HL-60 (cell line): ENCODE measurements around the gene CORO1C.
A peak's percentile ranks its signal among the peaks of the same experiment; 100 is the strongest.

ENCODE experiments used
- DNase-seq, 2 experiments: peaks; one replicate each; pipeline ENCODE4 v3.0.0-alpha.2; 2010 to 2020; ENCODE audit warnings: low read depth in 1 of 2, low spot score in 1 of 2
- H3K27ac ChIP-seq: fragments of 250-450 bp; sonication (Bioruptor Pico); replicated peaks from 2 replicates; pipeline ENCODE4 v1.5.1; 2020; ENCODE audit warnings: mild to moderate bottlenecking, moderate library complexity
- H3K27me3 ChIP-seq: fragments of 250-450 bp; sonication (Bioruptor Pico); 2 replicates; pipeline ENCODE4 v1.5.1; 2021; ENCODE audit warnings: mild to moderate bottlenecking, moderate library complexity; ENCODE audit not compliant: insufficient read depth, poor library complexity, severe bottlenecking
- H3K4me3 ChIP-seq: replicated peaks from 2 replicates; pipeline ENCODE4 v1.5.1; 2011; ENCODE audit warnings: mild to moderate bottlenecking, control low read depth, low read length; ENCODE audit not compliant: insufficient read depth
- GABPA ChIP-seq: IDR thresholded peaks from 2 replicates; pipeline ENCODE4 v1.6.1; 2012; ENCODE audit warnings: low read depth
- POLR2AphosphoS5 ChIP-seq: IDR thresholded peaks from 2 replicates; pipeline ENCODE4 v1.6.1; 2012; ENCODE audit warnings: low read depth
- SPI1 ChIP-seq: IDR thresholded peaks from 2 replicates; pipeline ENCODE4 v1.6.1; 2012; ENCODE audit warnings: low read depth, mild to moderate bottlenecking, borderline replicate concordance
- TF ChIP-seq, protein P1 (sequence below): IDR thresholded peaks from one replicate; pipeline ENCODE4 v1.5.1; 2011; ENCODE audit warnings: low read length, control low read depth, inconsistent platforms; ENCODE audit not compliant: insufficient read depth
- TF ChIP-seq, protein P2 (sequence below): IDR thresholded peaks from 2 replicates; pipeline ENCODE4 v1.6.1; 2012; ENCODE audit warnings: low read depth; ENCODE audit not compliant: insufficient replicate concordance

The CORO1C gene

DNA sequence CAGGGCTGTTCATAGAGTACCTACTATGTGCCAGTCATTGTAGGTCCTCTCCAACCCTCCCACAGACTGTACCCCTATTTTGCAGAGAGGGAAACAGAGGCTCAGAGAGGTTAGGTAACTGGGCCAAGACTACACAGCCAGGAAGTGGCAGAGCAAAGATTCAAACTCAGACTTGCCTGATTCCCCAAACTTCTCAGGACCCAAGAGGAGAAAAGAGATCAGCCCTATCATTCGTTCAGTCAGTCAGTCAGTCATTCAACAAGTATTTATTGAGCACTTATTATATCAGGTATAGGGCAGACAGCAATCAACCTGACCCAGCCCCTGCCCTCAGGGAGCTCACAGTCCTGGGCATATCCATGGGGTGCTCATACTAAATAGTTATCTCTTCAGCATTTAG is 39.6 kb upstream of the CORO1C start:
- Histone ChIP-seq H3K4me3 (no peak overlapping the region), H3K27ac (no peak overlapping the region), H3K27me3 (no peaks in the 10 kb centered on the region)
- DNase-seq: no peak
- TF ChIP-seq GABPA: no peak
- TF ChIP-seq SPI1: no peak
- TF ChIP-seq POLR2AphosphoS5: no peak
- TF ChIP-seq, protein P1, sequence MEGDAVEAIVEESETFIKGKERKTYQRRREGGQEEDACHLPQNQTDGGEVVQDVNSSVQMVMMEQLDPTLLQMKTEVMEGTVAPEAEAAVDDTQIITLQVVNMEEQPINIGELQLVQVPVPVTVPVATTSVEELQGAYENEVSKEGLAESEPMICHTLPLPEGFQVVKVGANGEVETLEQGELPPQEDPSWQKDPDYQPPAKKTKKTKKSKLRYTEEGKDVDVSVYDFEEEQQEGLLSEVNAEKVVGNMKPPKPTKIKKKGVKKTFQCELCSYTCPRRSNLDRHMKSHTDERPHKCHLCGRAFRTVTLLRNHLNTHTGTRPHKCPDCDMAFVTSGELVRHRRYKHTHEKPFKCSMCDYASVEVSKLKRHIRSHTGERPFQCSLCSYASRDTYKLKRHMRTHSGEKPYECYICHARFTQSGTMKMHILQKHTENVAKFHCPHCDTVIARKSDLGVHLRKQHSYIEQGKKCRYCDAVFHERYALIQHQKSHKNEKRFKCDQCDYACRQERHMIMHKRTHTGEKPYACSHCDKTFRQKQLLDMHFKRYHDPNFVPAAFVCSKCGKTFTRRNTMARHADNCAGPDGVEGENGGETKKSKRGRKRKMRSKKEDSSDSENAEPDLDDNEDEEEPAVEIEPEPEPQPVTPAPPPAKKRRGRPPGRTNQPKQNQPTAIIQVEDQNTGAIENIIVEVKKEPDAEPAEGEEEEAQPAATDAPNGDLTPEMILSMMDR: no peak
- TF ChIP-seq, protein P2, sequence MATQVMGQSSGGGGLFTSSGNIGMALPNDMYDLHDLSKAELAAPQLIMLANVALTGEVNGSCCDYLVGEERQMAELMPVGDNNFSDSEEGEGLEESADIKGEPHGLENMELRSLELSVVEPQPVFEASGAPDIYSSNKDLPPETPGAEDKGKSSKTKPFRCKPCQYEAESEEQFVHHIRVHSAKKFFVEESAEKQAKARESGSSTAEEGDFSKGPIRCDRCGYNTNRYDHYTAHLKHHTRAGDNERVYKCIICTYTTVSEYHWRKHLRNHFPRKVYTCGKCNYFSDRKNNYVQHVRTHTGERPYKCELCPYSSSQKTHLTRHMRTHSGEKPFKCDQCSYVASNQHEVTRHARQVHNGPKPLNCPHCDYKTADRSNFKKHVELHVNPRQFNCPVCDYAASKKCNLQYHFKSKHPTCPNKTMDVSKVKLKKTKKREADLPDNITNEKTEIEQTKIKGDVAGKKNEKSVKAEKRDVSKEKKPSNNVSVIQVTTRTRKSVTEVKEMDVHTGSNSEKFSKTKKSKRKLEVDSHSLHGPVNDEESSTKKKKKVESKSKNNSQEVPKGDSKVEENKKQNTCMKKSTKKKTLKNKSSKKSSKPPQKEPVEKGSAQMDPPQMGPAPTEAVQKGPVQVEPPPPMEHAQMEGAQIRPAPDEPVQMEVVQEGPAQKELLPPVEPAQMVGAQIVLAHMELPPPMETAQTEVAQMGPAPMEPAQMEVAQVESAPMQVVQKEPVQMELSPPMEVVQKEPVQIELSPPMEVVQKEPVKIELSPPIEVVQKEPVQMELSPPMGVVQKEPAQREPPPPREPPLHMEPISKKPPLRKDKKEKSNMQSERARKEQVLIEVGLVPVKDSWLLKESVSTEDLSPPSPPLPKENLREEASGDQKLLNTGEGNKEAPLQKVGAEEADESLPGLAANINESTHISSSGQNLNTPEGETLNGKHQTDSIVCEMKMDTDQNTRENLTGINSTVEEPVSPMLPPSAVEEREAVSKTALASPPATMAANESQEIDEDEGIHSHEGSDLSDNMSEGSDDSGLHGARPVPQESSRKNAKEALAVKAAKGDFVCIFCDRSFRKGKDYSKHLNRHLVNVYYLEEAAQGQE: no peak

DNA sequence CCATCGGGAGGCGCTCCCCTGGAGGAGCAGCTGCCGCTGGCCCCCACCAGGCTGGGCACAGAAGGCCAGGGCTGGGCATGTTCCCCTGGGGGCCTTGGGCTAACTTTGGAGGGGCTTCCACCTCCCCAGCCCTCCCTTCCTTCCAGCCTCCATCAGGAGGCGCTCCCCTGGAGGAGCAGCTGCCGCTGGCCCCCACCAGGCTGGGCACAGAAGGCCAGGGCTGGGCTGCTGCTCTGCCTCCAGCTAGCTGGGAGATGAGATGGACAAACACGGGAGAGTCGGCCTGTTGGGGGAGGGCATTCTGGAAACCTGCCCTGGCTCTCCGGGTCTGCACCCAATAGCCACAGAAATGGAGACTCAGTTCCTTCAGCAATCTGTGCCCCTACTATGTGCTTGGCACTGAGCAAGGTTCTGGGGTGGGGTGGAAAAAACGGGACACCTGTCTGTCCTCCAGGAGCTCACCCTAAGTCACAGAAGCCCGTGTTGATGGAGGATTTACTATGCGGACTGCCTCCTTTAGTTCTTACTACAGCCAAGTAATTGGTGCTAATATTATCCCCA is 39.0 kb upstream of the CORO1C start:
- no peak overlapping the region for H3K27ac ChIP-seq
- TF ChIP-seq, protein P1: no peak
- TF ChIP-seq, protein P2: no peak
- TF ChIP-seq POLR2AphosphoS5 (no peak), GABPA (no peak), SPI1 (no peak)
- H3K27me3 ChIP-seq: no peaks in the 10 kb centered on the region
- H3K4me3 ChIP-seq: no peak overlapping the region
- no peak for DNase-seq

DNA sequence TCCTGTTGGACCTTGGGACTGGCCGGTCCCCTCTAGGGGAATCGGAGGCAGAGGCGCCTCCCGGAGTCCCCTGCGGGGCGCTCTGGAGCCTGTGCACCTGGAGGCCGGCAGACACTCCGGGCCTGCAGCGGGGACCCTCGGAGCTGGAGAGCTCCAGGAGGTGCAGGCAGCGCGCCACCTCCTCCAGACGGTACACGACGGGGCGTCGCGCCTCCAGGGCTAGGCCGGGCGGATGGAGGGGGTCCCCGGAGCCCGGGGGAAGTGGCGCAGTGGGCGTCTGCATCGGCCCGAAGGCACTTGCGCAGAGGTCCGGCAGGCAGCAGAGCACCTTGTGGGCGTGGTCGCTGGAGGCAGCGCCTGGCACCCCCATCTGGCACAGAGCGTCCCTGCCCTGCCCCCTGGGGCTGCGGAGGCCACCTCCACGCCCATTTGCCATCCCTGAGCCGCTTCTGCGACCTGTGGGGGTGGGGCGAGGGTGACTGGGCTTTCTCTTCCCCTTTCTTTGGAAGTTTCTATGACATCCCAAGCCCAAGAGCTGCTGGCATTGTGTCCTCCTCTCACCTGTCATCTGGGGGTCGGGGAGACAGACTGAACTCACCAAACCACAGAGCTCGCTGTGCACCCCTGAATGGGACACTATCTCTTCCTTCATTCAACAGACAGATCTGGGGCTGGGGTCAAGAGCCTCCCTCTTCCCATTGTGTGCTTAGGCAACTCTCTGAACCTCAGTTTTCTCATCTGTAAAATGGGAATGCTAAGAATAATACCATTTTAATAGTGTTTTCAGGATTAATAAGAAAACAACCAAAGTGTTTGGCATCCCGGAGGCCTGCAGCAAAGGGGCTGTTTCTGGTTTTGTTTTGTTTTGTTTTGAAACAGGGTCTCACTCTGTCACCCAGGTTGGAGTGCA is 37.5 kb upstream of the CORO1C start:
- no peak overlapping the region for H3K4me3 ChIP-seq
- H3K27ac ChIP-seq: no peak overlapping the region
- DNase-seq: peak; percentile 28 to 50
- TF ChIP-seq, protein P1: no peak
- TF ChIP-seq, protein P2: no peak
- TF ChIP-seq POLR2AphosphoS5 (no peak), GABPA (no peak), SPI1 (peak; percentile 23; the same call in 1 of the 2 replicates)
- H3K27me3 ChIP-seq: no peaks in the 10 kb centered on the region
